ENCODE measurements around the gene GTF2A1.

Gene GTF2A1

GRCh38 chr14:81220830-81221578 is at the start of gene GTF2A1:
Gene GTF2A1, minus strand, starts transcription at chr14:81220959. Its CDS starts 441 bp downstream, at chr14:81220518.
- Histone ChIP-seq H3K27ac (peak within 1 kb of the TSS; percentile 100), H3K9ac (ENCODE audit: insufficient read length) (peak within 1 kb of the TSS; percentile 98), H3K36me3 (ENCODE audit: insufficient read depth, low read length) (peaks cover 12% of the 10 kb centered on the region), H3K9me3 (ENCODE audit: low read depth, low read length) (no peaks in the 10 kb centered on the region), H3K4me3 (peak within 1 kb of the TSS; percentile 98)
- TF ChIP-seq POLR2AphosphoS5 (IDR thresholded peaks at IDR 0.05; ENCODE audit: borderline replicate concordance, low read depth, low read length) (peak; percentile 93), FOXP2 (optimal IDR thresholded peaks at IDR 0.05; ENCODE audit: control extremely low read depth, extremely low read length, insufficient read depth) (no peak)
- peak; percentile 64 for DNase-seq (ENCODE audit: low read depth, low spot score)

DNA sequence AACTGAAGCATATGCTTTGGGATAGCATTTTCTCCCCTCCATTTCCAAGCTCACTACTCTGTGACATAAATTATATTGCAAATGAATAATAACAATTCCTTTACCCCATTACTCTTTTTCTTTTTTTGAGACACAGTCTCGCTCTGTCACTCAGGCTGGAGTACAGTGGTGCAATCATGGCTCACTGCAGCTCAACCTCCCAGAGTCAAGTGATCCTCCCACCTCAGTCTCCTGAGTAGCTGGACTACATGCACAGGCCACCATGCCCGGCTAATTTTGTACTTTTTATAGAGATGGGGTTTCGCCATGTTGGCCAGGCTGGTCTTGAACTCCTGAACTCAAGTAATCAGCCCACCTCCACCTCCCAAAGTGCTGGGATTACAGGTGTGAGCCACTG is 49.2 kb upstream of the GTF2A1 start:
- no peaks in the 10 kb centered on the region for H3K36me3 ChIP-seq (ENCODE audit: insufficient read depth, low read length)
- no peak for TF ChIP-seq FOXP2 (optimal IDR thresholded peaks at IDR 0.05; ENCODE audit: control extremely low read depth, extremely low read length, insufficient read depth)
- no peak for TF ChIP-seq EZH2 (IDR thresholded peaks at IDR 0.05)
- no peak for TF ChIP-seq POLR2AphosphoS5 (IDR thresholded peaks at IDR 0.05; ENCODE audit: borderline replicate concordance, low read depth, low read length)
- no peaks in the 10 kb centered on the region for H3K9me3 ChIP-seq (ENCODE audit: low read depth, low read length)
- no peak overlapping the region for H3K9ac ChIP-seq (ENCODE audit: insufficient read length)
- no peak for DNase-seq (ENCODE audit: low read depth, low spot score)
- H3K27ac ChIP-seq, result no peak overlapping the region
- no peak overlapping the region for H3K4me3 ChIP-seq

GRCh38 chr14:81269100-81269978 is 48.6 kb upstream of the GTF2A1 start:
- no peaks in the 10 kb centered on the region for H3K9me3 ChIP-seq (ENCODE audit: low read depth, low read length)
- H3K36me3 ChIP-seq (ENCODE audit: insufficient read depth, low read length), result no peaks in the 10 kb centered on the region
- H3K4me3 ChIP-seq, result no peak overlapping the region
- no peak overlapping the region for H3K27ac ChIP-seq
- no peak overlapping the region for H3K9ac ChIP-seq (ENCODE audit: insufficient read length)
- peak; percentile 37 for DNase-seq (ENCODE audit: low read depth, low spot score)
- TF ChIP-seq EZH2 (IDR thresholded peaks at IDR 0.05) (no peak), FOXP2 (optimal IDR thresholded peaks at IDR 0.05; ENCODE audit: control extremely low read depth, extremely low read length, insufficient read depth) (no peak), POLR2AphosphoS5 (IDR thresholded peaks at IDR 0.05; ENCODE audit: borderline replicate concordance, low read depth, low read length) (no peak)

DNA sequence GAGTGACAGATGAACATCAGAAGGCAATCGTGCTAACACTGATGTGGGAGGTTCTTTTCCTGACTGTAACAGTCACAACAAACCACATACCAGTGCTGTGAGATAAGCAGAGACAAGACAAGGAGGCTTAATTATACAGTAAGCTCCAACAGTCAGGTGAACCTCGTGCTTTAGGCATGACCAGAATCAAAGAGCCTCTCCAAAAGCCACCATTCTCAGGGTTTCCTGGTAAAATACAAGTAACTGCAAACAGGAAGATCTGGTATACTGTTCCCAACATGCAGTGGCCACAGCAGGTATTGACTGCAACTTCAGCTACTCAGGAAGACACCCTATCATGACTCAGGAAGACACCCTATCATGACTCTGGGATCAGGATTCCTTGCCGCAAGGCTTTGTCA is 47.3 kb upstream of the GTF2A1 start:
- H3K27ac ChIP-seq, result no peak overlapping the region
- no peaks in the 10 kb centered on the region for H3K36me3 ChIP-seq (ENCODE audit: insufficient read depth, low read length)
- DNase-seq (ENCODE audit: low read depth, low spot score), result no peak
- H3K4me3 ChIP-seq, result no peak overlapping the region
- no peaks in the 10 kb centered on the region for H3K9me3 ChIP-seq (ENCODE audit: low read depth, low read length)
- H3K9ac ChIP-seq (ENCODE audit: insufficient read length), result no peak overlapping the region
- no peak for TF ChIP-seq EZH2 (IDR thresholded peaks at IDR 0.05)
- TF ChIP-seq POLR2AphosphoS5 (IDR thresholded peaks at IDR 0.05; ENCODE audit: borderline replicate concordance, low read depth, low read length), result no peak
- TF ChIP-seq FOXP2 (optimal IDR thresholded peaks at IDR 0.05; ENCODE audit: control extremely low read depth, extremely low read length, insufficient read depth), result no peak

- H3K4me3 ChIP-seq, result no peak overlapping the region
- DNase-seq (ENCODE audit: low read depth, low spot score), result no peak
- H3K9ac ChIP-seq (ENCODE audit: insufficient read length), result no peak overlapping the region
- H3K36me3 ChIP-seq (ENCODE audit: insufficient read depth, low read length), result no peaks in the 10 kb centered on the region
- TF ChIP-seq FOXP2 (optimal IDR thresholded peaks at IDR 0.05; ENCODE audit: control extremely low read depth, extremely low read length, insufficient read depth) (no peak), EZH2 (IDR thresholded peaks at IDR 0.05) (no peak), POLR2AphosphoS5 (IDR thresholded peaks at IDR 0.05; ENCODE audit: borderline replicate concordance, low read depth, low read length) (no peak)
- H3K9me3 ChIP-seq (ENCODE audit: low read depth, low read length), result no peaks in the 10 kb centered on the region
- no peak overlapping the region for H3K27ac ChIP-seq
Observed at GRCh38 chr14:81265636-81266169, 44.9 kb upstream of the GTF2A1 start.

DNA sequence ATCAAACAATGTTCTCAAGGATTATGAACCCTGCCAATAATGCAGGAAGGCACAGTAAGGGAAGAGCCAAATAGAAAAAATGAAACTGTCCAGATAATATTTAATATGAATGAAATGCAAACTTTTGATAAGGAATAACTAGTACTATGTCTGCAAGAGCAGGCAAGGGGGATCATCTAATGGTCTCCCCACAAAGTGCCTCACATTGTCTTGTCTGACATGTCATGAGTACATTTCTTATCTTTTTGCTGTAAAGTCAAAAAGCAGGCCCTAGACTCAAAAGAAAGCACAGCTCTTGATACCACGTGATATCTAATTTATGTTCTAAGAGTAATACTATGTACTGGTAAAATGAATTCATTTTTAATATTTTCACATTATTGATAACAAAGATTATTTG is 43.9 kb upstream of the GTF2A1 start:
- Histone ChIP-seq H3K4me3 (no peak overlapping the region), H3K36me3 (ENCODE audit: insufficient read depth, low read length) (no peaks in the 10 kb centered on the region), H3K9me3 (ENCODE audit: low read depth, low read length) (no peaks in the 10 kb centered on the region), H3K9ac (ENCODE audit: insufficient read length) (no peak overlapping the region), H3K27ac (no peak overlapping the region)
- TF ChIP-seq FOXP2 (optimal IDR thresholded peaks at IDR 0.05; ENCODE audit: control extremely low read depth, extremely low read length, insufficient read depth) (no peak), POLR2AphosphoS5 (IDR thresholded peaks at IDR 0.05; ENCODE audit: borderline replicate concordance, low read depth, low read length) (no peak)
- DNase-seq (ENCODE audit: low read depth, low spot score), result no peak

- H3K4me3 ChIP-seq, result no peak overlapping the region
- DNase-seq (ENCODE audit: low read depth, low spot score), result no peak
- no peak overlapping the region for H3K27ac ChIP-seq
- TF ChIP-seq EZH2 (IDR thresholded peaks at IDR 0.05) (no peak), FOXP2 (optimal IDR thresholded peaks at IDR 0.05; ENCODE audit: control extremely low read depth, extremely low read length, insufficient read depth) (no peak), POLR2AphosphoS5 (IDR thresholded peaks at IDR 0.05; ENCODE audit: borderline replicate concordance, low read depth, low read length) (no peak)
- no peak overlapping the region for H3K9ac ChIP-seq (ENCODE audit: insufficient read length)
- no peaks in the 10 kb centered on the region for H3K9me3 ChIP-seq (ENCODE audit: low read depth, low read length)
- no peaks in the 10 kb centered on the region for H3K36me3 ChIP-seq (ENCODE audit: insufficient read depth, low read length)
Observed at GRCh38 chr14:81263777-81264410, 43.1 kb upstream of the GTF2A1 start.

- no peak for TF ChIP-seq POLR2AphosphoS5 (IDR thresholded peaks at IDR 0.05; ENCODE audit: borderline replicate concordance, low read depth, low read length)
- TF ChIP-seq FOXP2 (optimal IDR thresholded peaks at IDR 0.05; ENCODE audit: control extremely low read depth, extremely low read length, insufficient read depth), result no peak
- no peak for TF ChIP-seq EZH2 (IDR thresholded peaks at IDR 0.05)
- no peak for DNase-seq (ENCODE audit: low read depth, low spot score)
- H3K27ac ChIP-seq, result no peak overlapping the region
- H3K9ac ChIP-seq (ENCODE audit: insufficient read length), result no peak overlapping the region
- H3K9me3 ChIP-seq (ENCODE audit: low read depth, low read length), result no peaks in the 10 kb centered on the region
- H3K36me3 ChIP-seq (ENCODE audit: insufficient read depth, low read length), result no peaks in the 10 kb centered on the region
- no peak overlapping the region for H3K4me3 ChIP-seq
Observed at GRCh38 chr14:81261176-81261575, 40.4 kb upstream of the GTF2A1 start.
